ENCODE measurements around the gene MCM3. TPM values are rescaled to one million over a fixed set of nuclear protein-coding genes. Genes with fewer than 3 reads are reported as not detected.
A peak's percentile ranks its signal among the peaks of the same experiment; 100 is the strongest.

Gene MCM3
- total and polyA plus RNA-seq, 2 donors, result 26.9 to 137 TPM

DNA sequence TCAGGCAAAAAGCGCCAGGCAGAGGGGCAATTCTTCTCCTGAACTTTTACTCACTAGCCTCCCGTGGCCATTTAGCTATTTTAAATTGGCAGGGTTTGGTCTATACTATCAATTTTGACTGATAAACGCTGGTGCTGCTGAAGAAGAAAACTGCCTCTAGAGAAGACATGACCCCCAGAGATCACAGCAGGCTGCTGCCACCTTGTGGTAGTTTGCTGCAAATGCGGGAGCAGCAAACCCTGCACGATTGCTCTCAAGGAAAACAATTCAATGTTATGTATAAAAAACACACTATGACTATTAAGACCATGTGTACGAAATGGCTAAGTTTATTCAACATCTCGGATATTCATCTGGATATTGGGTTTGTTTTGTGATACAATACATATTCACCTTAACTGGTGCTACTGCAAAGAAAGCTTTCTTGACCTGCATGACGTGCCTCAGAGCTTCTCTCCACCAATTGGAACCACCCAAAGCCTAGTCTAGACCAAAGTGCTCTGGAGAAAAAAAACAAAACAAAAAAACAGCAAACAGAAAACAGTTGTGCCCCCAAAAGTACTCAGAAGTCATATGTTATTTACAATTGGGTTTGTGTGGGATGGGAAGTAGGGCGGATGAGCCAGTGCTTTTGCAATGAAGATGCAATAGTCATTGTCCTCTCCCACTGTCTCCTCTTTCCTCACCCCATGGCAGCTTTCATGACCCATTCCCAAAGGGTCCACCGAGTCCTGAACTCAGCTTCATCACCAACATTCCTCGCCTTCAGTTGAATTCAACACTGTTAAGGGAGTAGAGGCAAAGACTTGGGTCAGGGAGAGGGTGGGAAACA lies 20.6 kb downstream of the MCM3 start:
- no peak overlapping the region for H3K27ac ChIP-seq (ENCODE audit: low read depth in 1 of 2, low read length in 1 of 2)
- H3K36me3 ChIP-seq (ENCODE audit: control insufficient read depth in 2 of 2, insufficient read depth in 2 of 2, low read length in 1 of 2), result peaks cover 49 to 65% of the 10 kb centered on the region in 2 donors
- H3K9me3 ChIP-seq (ENCODE audit: control insufficient read depth in 2 of 2, insufficient read depth in 1 of 2, low read length in 1 of 2), result no peaks in the 10 kb centered on the region
- no peak overlapping the region for H3K4me3 ChIP-seq (ENCODE audit: low read length in 2 of 2)
- DNase-seq (ENCODE audit: low read depth in 6 of 9, low spot score in 9 of 9), result peak in 7 of 9 donors; percentile 38 to 77 (median 60)
- H3K27me3 ChIP-seq (ENCODE audit: control insufficient read depth in 2 of 2, insufficient read depth in 1 of 2, low read length in 1 of 2), result no peaks in the 10 kb centered on the region
- H3K4me1 ChIP-seq (ENCODE audit: control insufficient read depth in 2 of 2, insufficient read depth in 2 of 2, low read length in 2 of 2), result no peaks in the 10 kb centered on the region
- WGBS, result 61% methylated on average over 11 of the region's 11 CpGs

DNA sequence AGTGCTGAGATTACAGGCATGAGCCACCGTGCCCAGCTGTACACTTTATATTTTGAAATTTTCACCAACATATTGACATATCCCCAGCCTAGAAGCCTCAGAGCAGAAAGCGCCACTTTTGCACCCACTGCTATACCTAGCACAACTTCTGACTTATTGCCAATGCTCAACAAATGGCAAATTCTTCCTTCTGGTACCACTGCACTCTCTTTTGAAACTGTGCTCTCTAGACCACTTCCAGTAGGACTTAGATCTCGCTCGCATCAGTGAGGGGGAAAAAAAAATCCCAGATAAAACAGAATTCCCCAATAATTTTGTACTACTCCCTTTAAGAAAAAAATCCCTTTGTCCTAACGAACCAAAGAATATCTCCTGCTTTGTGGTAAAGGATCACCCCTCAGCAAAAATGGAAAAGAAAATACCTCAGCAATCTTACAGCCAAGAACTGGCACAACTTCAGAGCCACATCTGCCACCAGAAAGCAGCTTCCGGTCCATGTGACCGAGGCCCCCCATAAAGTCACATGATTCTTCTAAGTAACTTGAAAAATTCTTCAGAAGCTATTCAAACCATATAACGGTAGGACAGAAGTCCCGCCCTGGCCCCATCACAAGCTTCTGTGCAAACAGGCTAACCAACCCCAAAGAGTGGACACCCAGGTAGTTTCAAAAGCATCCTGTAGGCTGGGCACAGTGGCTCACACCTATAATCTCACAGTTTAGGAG lies 21.8 kb downstream of the MCM3 start:
- Histone ChIP-seq H3K4me3 (ENCODE audit: low read length in 2 of 2) (no peak overlapping the region), H3K9me3 (ENCODE audit: control insufficient read depth in 2 of 2, insufficient read depth in 1 of 2, low read length in 1 of 2) (no peaks in the 10 kb centered on the region), H3K36me3 (ENCODE audit: control insufficient read depth in 2 of 2, insufficient read depth in 2 of 2, low read length in 1 of 2) (peaks cover 41 to 54% of the 10 kb centered on the region in 2 donors), H3K27ac (ENCODE audit: low read depth in 1 of 2, low read length in 1 of 2) (no peak overlapping the region), H3K4me1 (ENCODE audit: control insufficient read depth in 2 of 2, insufficient read depth in 2 of 2, low read length in 2 of 2) (no peaks in the 10 kb centered on the region), H3K27me3 (ENCODE audit: control insufficient read depth in 2 of 2, insufficient read depth in 1 of 2, low read length in 1 of 2) (no peaks in the 10 kb centered on the region)
- DNase-seq (ENCODE audit: low read depth in 6 of 9, low spot score in 9 of 9), result no peak
- WGBS, result 82% methylated on average over 9 of the region's 9 CpGs

DNA sequence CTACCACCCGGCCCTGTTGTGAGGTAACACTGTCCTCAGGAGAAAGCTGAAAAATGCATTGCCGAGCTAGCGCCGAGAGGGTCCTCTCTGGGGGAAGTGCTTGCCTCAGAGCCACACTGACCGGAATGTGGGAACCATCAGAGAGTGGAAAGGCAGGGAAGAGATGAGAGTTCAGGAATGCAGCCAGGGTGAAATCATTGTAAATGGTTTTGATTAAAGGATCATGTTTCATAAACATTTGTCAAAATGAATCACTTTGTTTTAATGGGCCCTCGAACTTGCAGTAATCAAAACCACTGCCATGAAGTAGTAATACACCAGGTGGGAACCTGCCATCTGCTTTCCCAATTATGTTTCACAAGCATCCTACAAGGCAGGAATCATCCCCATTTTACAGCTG lies 23.3 kb downstream of the MCM3 start:
- Histone ChIP-seq H3K27me3 (ENCODE audit: control insufficient read depth in 2 of 2, insufficient read depth in 1 of 2, low read length in 1 of 2) (no peaks in the 10 kb centered on the region), H3K4me3 (ENCODE audit: low read length in 2 of 2) (no peak overlapping the region), H3K4me1 (ENCODE audit: control insufficient read depth in 2 of 2, insufficient read depth in 2 of 2, low read length in 2 of 2) (no peaks in the 10 kb centered on the region), H3K9me3 (ENCODE audit: control insufficient read depth in 2 of 2, insufficient read depth in 1 of 2, low read length in 1 of 2) (no peaks in the 10 kb centered on the region), H3K36me3 (ENCODE audit: control insufficient read depth in 2 of 2, insufficient read depth in 2 of 2, low read length in 1 of 2) (peaks cover 33 to 45% of the 10 kb centered on the region in 2 donors), H3K27ac (ENCODE audit: low read depth in 1 of 2, low read length in 1 of 2) (no peak overlapping the region)
- DNase-seq (ENCODE audit: low read depth in 6 of 9, low spot score in 9 of 9), result no peak
- 93% methylated on average over 6 of the region's 6 CpGs for WGBS

DNA sequence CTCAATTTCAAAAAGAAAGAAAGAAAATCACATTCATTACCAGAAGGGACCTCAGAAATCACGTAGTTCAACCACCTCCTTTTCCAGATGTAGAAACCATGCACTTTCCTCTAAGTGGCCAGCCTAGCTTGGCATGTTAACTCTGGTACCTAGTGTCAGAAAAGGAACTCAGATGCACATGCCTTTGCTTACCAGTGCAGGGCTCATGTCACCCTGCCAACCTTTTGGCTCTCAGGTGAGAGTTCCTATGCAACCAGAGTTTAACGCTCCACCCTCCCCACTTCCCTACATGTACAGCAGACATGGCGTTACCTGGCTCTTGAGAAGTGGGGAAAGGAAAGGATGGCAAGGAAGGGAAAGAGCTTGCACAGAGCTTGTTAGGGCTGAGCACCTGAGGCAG lies 23.9 kb downstream of the MCM3 start:
- Histone ChIP-seq H3K9me3 (ENCODE audit: control insufficient read depth in 2 of 2, insufficient read depth in 1 of 2, low read length in 1 of 2) (no peaks in the 10 kb centered on the region), H3K27ac (ENCODE audit: low read depth in 1 of 2, low read length in 1 of 2) (no peak overlapping the region), H3K4me1 (ENCODE audit: control insufficient read depth in 2 of 2, insufficient read depth in 2 of 2, low read length in 2 of 2) (no peaks in the 10 kb centered on the region), H3K36me3 (ENCODE audit: control insufficient read depth in 2 of 2, insufficient read depth in 2 of 2, low read length in 1 of 2) (peaks cover 28 to 39% of the 10 kb centered on the region in 2 donors), H3K4me3 (ENCODE audit: low read length in 2 of 2) (no peak overlapping the region), H3K27me3 (ENCODE audit: control insufficient read depth in 2 of 2, insufficient read depth in 1 of 2, low read length in 1 of 2) (no peaks in the 10 kb centered on the region)
- DNase-seq (ENCODE audit: low read depth in 6 of 9, low spot score in 9 of 9), result no peak
- 99% methylated on average over 3 of the region's 3 CpGs for WGBS

DNA sequence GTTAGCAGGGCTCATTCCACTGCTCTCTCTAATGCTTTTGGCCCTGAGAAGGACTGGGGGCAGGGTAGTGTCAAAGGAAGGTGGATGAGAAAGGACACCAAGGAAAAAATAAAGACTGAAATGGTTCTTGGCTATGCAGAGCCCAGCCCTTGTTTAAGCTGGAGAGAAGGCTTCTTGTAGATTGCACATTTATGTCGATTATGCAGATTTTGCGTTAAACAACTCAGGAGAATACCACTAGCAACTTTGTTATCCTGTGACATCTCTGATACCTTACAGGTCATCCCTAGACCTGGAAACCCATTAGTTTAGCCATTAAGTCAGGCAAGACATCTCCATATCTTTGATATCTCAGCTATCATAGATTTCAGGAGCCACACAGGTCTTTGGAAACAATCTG lies 29.1 kb downstream of the MCM3 start:
- Histone ChIP-seq H3K4me3 (ENCODE audit: low read length in 2 of 2) (no peak overlapping the region), H3K27me3 (ENCODE audit: control insufficient read depth in 2 of 2, insufficient read depth in 1 of 2, low read length in 1 of 2) (no peaks in the 10 kb centered on the region), H3K27ac (ENCODE audit: low read depth in 1 of 2, low read length in 1 of 2) (no peak overlapping the region), H3K9me3 (ENCODE audit: control insufficient read depth in 2 of 2, insufficient read depth in 1 of 2, low read length in 1 of 2) (no peaks in the 10 kb centered on the region), H3K36me3 (ENCODE audit: control insufficient read depth in 2 of 2, insufficient read depth in 2 of 2, low read length in 1 of 2) (no peaks in the 10 kb centered on the region), H3K4me1 (ENCODE audit: control insufficient read depth in 2 of 2, insufficient read depth in 2 of 2, low read length in 2 of 2) (no peaks in the 10 kb centered on the region)
- no peak for DNase-seq (ENCODE audit: low read depth in 6 of 9, low spot score in 9 of 9)
- WGBS, result 98% methylated on average over 2 of the region's 2 CpGs

DNA sequence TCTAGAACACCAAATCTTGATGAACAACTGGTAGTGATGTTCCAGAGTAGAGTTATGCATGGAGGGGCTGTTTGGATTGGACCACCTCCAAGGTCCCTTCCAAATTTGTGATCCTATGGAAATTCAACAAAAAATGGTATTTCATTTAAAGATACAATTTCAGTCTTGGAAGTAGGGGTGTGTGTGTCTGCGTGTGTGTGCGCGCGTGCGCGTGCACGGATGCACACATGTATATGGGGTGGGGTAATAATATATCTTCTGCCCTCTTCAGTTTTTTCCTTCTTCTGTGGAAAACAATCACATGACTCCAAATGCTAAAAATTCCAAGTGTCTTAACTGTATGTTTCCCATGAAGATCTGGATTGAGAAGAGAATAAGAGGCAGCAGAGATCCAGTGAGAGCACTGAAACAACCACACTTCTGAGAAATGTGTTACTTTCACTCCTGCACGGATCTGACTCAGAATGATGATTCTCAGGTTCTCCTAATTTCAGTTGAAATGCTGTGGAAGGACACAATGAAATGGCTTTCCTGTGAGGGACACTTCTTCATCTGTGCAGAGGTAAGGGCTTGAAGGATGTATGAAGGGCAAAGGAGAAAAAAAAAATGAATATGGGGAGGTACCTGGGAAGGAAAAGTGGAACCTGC lies 29.7 kb downstream of the MCM3 start:
- Histone ChIP-seq H3K9me3 (ENCODE audit: control insufficient read depth in 2 of 2, insufficient read depth in 1 of 2, low read length in 1 of 2) (no peaks in the 10 kb centered on the region), H3K27me3 (ENCODE audit: control insufficient read depth in 2 of 2, insufficient read depth in 1 of 2, low read length in 1 of 2) (no peaks in the 10 kb centered on the region), H3K27ac (ENCODE audit: low read depth in 1 of 2, low read length in 1 of 2) (no peak overlapping the region), H3K36me3 (ENCODE audit: control insufficient read depth in 2 of 2, insufficient read depth in 2 of 2, low read length in 1 of 2) (no peaks in the 10 kb centered on the region), H3K4me3 (ENCODE audit: low read length in 2 of 2) (no peak overlapping the region), H3K4me1 (ENCODE audit: control insufficient read depth in 2 of 2, insufficient read depth in 2 of 2, low read length in 2 of 2) (no peaks in the 10 kb centered on the region)
- no peak for DNase-seq (ENCODE audit: low read depth in 6 of 9, low spot score in 9 of 9)
- WGBS, result 98% methylated on average over 8 of the region's 8 CpGs

DNA sequence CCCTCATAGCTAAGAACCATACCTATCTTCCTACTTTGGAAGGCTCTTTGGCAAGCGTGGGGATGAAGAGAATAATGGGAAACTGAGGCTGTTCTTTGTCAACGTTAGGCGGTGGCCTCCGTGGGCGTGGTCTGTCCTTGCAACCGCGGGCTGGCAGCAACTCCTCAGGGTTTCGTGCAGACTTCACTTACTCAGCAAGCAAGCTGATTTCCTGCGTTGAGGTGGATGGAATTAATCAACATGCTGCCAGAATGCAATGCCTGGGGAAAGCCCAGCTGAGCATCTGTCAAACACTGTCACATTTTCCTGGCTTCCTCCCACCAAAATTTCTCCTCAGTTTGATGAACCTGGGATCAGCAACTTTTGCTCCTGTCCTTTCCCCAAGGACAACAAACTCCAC lies 31.0 kb downstream of the MCM3 start:
- 39% methylated on average over 9 of the region's 9 CpGs for WGBS
- Histone ChIP-seq H3K27ac (ENCODE audit: low read depth in 1 of 2, low read length in 1 of 2) (no peak overlapping the region), H3K27me3 (ENCODE audit: control insufficient read depth in 2 of 2, insufficient read depth in 1 of 2, low read length in 1 of 2) (no peaks in the 10 kb centered on the region), H3K4me1 (ENCODE audit: control insufficient read depth in 2 of 2, insufficient read depth in 2 of 2, low read length in 2 of 2) (no peaks in the 10 kb centered on the region), H3K9me3 (ENCODE audit: control insufficient read depth in 2 of 2, insufficient read depth in 1 of 2, low read length in 1 of 2) (no peaks in the 10 kb centered on the region), H3K36me3 (ENCODE audit: control insufficient read depth in 2 of 2, insufficient read depth in 2 of 2, low read length in 1 of 2) (no peaks in the 10 kb centered on the region), H3K4me3 (ENCODE audit: low read length in 2 of 2) (no peak overlapping the region)
- DNase-seq (ENCODE audit: low read depth in 6 of 9, low spot score in 9 of 9), result no peak

DNA sequence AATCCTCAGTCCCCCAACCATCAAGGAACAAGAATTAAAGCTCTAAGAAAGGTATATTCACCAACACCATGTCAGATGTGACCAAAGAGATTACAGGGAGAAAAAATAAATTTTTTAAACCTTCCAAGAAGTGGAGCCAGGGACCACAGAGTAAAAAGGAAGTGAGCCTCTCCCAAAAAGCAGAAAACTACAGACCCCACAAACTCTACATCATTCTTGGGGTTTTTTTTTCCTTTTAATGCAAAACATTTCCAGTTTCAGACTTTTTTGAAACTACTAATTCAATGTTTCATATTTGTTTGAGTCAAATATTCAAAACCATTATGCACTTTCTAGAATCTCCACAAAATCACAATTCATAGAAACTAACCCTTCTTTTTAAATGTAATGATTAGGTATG lies 33.4 kb downstream of the MCM3 start:
- no peaks in the 10 kb centered on the region for H3K9me3 ChIP-seq (ENCODE audit: control insufficient read depth in 2 of 2, insufficient read depth in 1 of 2, low read length in 1 of 2)
- no peak overlapping the region for H3K27ac ChIP-seq (ENCODE audit: low read depth in 1 of 2, low read length in 1 of 2)
- H3K36me3 ChIP-seq (ENCODE audit: control insufficient read depth in 2 of 2, insufficient read depth in 2 of 2, low read length in 1 of 2), result no peaks in the 10 kb centered on the region
- H3K4me3 ChIP-seq (ENCODE audit: low read length in 2 of 2), result no peak overlapping the region
- no peaks in the 10 kb centered on the region for H3K27me3 ChIP-seq (ENCODE audit: control insufficient read depth in 2 of 2, insufficient read depth in 1 of 2, low read length in 1 of 2)
- DNase-seq (ENCODE audit: low read depth in 6 of 9, low spot score in 9 of 9), result no peak
- no peaks in the 10 kb centered on the region for H3K4me1 ChIP-seq (ENCODE audit: control insufficient read depth in 2 of 2, insufficient read depth in 2 of 2, low read length in 2 of 2)

DNA sequence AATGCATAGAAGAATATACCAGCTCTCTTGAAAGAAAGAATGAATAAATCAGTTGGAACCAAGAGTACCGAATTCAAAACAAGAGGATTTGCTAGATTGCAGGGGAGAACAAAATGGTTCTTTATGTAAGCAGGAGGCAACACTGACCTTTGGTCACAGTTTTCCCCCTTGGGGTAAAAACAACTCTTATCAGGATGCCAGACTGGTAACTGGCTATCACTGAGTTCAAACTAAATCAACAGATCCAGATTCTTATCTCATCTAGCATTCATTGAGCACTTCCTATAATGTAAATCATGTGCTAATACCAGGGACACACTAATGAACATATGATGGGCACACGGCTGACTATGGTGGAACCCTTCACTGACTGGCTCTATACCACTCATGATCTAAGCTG lies 35.5 kb downstream of the MCM3 start:
- Histone ChIP-seq H3K27me3 (ENCODE audit: control insufficient read depth in 2 of 2, insufficient read depth in 1 of 2, low read length in 1 of 2) (no peaks in the 10 kb centered on the region), H3K27ac (ENCODE audit: low read depth in 1 of 2, low read length in 1 of 2) (no peak overlapping the region), H3K36me3 (ENCODE audit: control insufficient read depth in 2 of 2, insufficient read depth in 2 of 2, low read length in 1 of 2) (no peaks in the 10 kb centered on the region), H3K4me3 (ENCODE audit: low read length in 2 of 2) (no peak overlapping the region), H3K4me1 (ENCODE audit: control insufficient read depth in 2 of 2, insufficient read depth in 2 of 2, low read length in 2 of 2) (no peaks in the 10 kb centered on the region), H3K9me3 (ENCODE audit: control insufficient read depth in 2 of 2, insufficient read depth in 1 of 2, low read length in 1 of 2) (no peaks in the 10 kb centered on the region)
- no peak for DNase-seq (ENCODE audit: low read depth in 6 of 9, low spot score in 9 of 9)
- 78% methylated on average over 2 of the region's 2 CpGs for whole genome bisulfite sequencing

Data from thymus (tissue), 11 donors.